NCI-H526 (cell line): Measurements from ENCODE around the gene FAM177A1.
A peak's percentile ranks its signal among the peaks of the same experiment; 100 is the strongest.
"Not testable (repeated sequence)": the region's sequence is repeated elsewhere in the genome, so short reads cannot be mapped to it uniquely, and the experiment has no call there.

Experiments used
- DNase-seq, 2 experiments: peaks; one replicate each; lab custom pipeline; 2025; lab: John Stamatoyannopoulos, UW

FAM177A1 gene

GRCh38 chr14:35046048-35046750, at the start of gene FAM177A1:
Gene FAM177A1, plus strand, starts transcription at chr14:35046272. Its CDS starts 192 bp downstream, at chr14:35046464.
- peak; percentile 95 to 99 for DNase-seq

GRCh38 chr14:34997762-34998161, 48.3 kb upstream of the FAM177A1 start:
- DNase-seq, result no peak

- no peak for DNase-seq
Observed at GRCh38 chr14:34999500-34999899, 46.6 kb upstream of the FAM177A1 start.

- no peak for DNase-seq
Observed at GRCh38 chr14:35001621-35002020, 44.5 kb upstream of the FAM177A1 start.

- no peak for DNase-seq
Observed at GRCh38 chr14:35004839-35005238, 41.2 kb upstream of the FAM177A1 start.

GRCh38 chr14:35016568-35016967, 29.5 kb upstream of the FAM177A1 start:
- no peak for DNase-seq

- DNase-seq, result no peak
Observed at GRCh38 chr14:35020713-35021112, 25.4 kb upstream of the FAM177A1 start.

GRCh38 chr14:35028435-35028834, 17.6 kb upstream of the FAM177A1 start:
- no peak for DNase-seq

- no peak for DNase-seq
Observed at GRCh38 chr14:35032562-35032961, 13.5 kb upstream of the FAM177A1 start.

GRCh38 chr14:35034440-35034833, 11.6 kb upstream of the FAM177A1 start:
- no peak for DNase-seq

GRCh38 chr14:35034944-35035554, 11.0 kb upstream of the FAM177A1 start:
- peak; percentile 11 to 36 for DNase-seq

GRCh38 chr14:35038312-35038711, 7.8 kb upstream of the FAM177A1 start:
- DNase-seq, result not testable (repeated sequence)

- DNase-seq, result no peak
Observed at GRCh38 chr14:35042632-35043031, 3.4 kb upstream of the FAM177A1 start.

- no peak for DNase-seq
Observed at GRCh38 chr14:35043046-35043445, 3.0 kb upstream of the FAM177A1 start.

- no peak for DNase-seq
Observed at GRCh38 chr14:35044939-35045797, 904 bp upstream of the FAM177A1 start.

GRCh38 chr14:35045798-35046047, 349 bp upstream of the FAM177A1 start:
- no peak for DNase-seq

- DNase-seq, result peak; percentile 55 to 65
Observed at GRCh38 chr14:35046751-35047536, 872 bp downstream of the FAM177A1 start.

GRCh38 chr14:35047976-35048513, 2.0 kb downstream of the FAM177A1 start:
- DNase-seq, result no peak

- DNase-seq, result peak; percentile 5 to 40
Observed at GRCh38 chr14:35050652-35051051, 4.6 kb downstream of the FAM177A1 start.

GRCh38 chr14:35051796-35052195, 5.7 kb downstream of the FAM177A1 start:
- no peak for DNase-seq

- no peak for DNase-seq
Observed at GRCh38 chr14:35052637-35053036, 6.6 kb downstream of the FAM177A1 start.
